Glomerular visceral epithelial cell (primary cell): ENCODE data around the gene CATSPERE.
A peak's percentile ranks its signal among the peaks of the same experiment; 100 is the strongest.
"Not testable (repeated sequence)": the region's sequence is repeated elsewhere in the genome, so short reads cannot be mapped to it uniquely, and the experiment has no call there.

Experiments used
- DNase-seq: peaks from one replicate; pipeline ENCODE4 v3.0.0-alpha.2; 2016; ENCODE audit errors: extremely low spot score

Gene CATSPERE

GRCh38 chr1:244449936-244450508 is 11.1 kb upstream of the CATSPERE start:
- DNase-seq, result no peak

DNA sequence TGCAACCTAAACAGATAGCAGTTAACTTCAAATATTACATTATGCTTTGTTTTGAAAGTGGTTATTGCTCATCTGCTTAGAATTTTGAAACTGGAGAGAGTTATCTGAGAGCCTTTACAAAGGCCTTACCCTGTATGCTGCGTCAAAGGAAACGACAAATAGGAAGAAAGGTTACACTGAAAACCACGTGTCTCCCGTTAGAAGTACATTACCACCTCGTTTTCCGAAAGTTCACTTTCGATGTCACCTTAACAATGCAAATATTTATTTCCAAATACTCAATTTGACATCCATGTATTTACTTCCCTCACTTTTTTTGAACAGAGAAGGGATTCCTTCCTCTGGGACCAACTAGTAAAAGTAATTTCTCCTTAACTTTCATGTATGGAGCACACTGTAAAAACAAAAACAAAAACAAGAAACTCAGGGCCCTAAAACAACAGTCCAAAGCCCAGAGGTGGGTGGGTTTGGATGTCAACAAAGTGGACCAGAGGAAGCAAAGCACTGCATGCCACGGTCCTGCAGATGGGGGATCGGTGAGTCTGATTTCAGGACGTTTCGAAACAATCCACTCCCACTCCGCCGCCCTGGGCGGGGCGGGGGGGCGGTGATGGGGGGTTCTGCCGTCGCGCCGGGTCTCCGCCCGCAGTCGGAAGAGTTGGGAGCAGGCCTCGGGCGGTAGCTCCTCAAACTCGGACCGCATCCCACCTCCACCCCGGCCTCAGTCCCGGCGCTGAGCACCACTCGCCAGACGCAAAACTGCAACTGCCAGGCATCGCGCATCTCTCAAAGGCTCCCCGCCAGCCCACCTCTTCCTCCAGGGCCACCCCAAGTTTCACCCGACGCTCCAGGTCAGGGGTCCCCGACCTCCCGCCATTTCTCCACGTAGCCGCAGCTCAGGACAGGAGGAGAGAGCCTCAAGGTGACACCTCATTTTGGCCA is 10.2 kb upstream of the CATSPERE start:
- DNase-seq, result peak; percentile 59

DNA sequence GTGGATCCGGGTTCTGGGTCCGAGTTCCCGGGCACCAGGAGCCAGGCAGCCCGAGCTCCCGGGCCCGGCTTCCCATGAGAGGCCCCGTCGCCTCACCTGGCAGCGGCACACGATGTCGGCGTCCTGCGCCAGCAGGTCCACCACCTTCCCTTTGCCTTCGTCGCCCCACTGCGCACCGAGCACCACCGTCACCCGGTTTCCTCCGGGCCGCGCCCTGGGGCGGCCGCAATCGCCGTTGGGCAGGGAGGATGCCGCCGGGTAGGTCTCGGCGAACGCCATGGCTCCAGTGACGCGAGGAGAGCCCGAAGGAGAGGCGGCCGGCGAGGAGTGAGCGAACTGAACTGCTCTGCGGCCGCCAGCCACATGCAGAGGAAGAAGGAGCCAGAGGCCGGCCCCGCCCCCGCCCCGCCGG is 9.5 kb upstream of the CATSPERE start, which contains the start of gene ADSS2:
ADSS2 (minus strand) TSS at position 371 of the 412 bp plus-strand sequence; CDS start at position 279, 92 bp downstream.
- no peak for DNase-seq

- DNase-seq, result peak; percentile 99
Observed at GRCh38 chr1:244451951-244452795, 8.9 kb upstream of the CATSPERE start.

DNA sequence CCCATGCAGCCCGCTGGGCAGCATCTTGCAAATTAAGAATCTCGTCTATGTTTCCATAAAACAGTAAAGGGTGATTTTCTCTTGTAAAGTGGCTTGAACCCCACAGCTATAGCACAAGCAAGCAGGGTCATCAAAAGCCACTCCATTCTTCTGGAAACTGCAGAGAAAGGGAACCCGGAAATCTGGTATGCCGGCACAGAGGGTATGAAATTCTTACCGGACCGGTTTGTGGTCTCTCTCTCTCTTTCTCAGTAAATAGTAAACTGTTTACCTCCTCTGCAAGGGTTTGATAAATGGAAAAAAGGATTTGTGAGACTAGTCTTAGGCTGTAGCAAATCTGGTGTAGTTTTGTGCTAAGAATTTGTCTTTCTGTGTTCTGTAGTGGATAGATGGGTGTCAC is 6.7 kb upstream of the CATSPERE start:
- no peak for DNase-seq

DNA sequence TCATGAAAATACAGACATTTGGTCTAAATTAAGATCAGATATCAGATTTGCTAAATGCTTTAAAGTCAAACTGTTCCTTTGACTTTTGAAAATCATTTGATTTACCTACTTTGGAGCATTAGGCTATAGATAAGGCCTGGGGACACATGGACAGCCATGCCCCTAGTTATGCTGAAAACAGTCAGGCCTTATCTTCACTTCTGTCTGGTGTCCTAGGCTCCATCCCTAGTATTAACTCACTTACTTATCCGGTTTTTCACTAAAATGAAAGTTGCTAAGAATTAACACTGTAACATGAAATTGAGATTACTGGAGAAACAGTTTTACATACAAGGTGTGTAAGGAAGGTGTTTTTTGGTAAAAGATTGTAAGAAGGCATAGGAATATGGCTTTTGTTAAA is 4.5 kb upstream of the CATSPERE start:
- no peak for DNase-seq

GRCh38 chr1:244458781-244459180 is 2.3 kb upstream of the CATSPERE start:
- DNase-seq, result no peak

- DNase-seq, result no peak
Observed at GRCh38 chr1:244460197-244460596, 876 bp upstream of the CATSPERE start.

- no peak for DNase-seq
Observed at GRCh38 chr1:244466724-244467123, 5.7 kb downstream of the CATSPERE start.

DNA sequence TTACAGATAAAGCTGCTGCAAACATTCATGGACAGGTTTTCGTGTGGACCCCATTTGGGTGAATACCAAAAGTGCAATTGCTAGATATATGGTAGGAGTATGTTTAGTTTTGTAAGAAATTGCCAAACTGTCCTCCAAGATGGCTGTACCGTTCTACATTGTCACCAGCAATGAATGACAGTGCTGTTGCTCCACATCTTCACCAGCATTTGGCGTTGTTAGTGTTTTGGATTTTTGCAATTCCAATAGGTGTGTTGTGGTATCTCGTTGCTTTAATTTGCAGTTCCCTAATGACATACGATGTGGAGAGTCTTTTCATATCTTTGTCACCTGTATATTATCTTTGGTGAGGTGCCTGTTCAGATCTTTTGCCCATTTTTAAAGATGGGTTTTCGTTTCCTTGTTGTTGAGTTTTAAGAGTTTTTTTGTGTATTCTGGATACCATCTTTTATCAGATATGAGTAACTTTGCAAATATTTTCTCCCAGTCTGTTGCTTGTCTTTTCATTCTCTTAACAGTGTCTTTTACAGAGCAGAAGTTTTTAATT is 12.1 kb downstream of the CATSPERE start:
- DNase-seq, result no peak

- DNase-seq, result not testable (repeated sequence)
Observed at GRCh38 chr1:244484971-244485370, 23.9 kb downstream of the CATSPERE start.

GRCh38 chr1:244494653-244495052 is 33.6 kb downstream of the CATSPERE start:
- no peak for DNase-seq

GRCh38 chr1:244496186-244496585 is 35.1 kb downstream of the CATSPERE start:
- no peak for DNase-seq

DNA sequence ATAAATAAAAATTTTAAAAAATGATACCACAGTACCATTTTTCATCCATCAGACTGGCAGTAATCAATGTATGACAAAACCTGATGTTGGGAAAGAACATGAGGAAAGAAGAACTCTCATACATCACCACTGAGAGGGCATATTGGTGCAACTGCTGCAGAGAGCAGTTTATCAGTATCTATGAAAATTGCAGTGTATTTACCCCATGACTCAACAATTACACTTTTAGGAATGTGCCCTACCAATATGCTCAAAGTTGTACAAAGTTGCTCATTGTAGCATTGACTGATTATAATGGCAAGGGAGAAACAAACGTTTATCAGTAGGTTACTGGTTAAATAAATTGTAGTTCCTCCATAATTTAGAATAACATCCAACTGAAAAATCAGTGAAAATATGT is 36.7 kb downstream of the CATSPERE start:
- DNase-seq, result no peak

DNA sequence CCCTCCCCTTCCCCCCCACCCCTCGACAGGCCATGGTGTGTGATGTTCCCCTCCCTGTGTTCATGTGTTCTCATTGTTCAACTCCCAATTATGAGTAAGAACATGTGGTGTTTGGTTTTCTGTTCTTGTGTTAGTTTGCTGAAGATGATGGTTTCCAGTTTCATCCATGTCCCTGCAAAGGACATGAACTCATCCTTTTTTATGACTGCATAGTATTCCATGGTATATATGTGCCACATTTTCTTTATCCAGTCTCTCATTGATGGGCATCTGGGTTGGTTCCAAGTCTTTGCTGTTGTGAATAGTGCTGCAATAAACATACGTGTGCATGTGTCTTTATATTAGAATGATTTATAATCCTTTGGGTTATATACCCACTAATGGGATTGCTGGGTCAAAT is 38.4 kb downstream of the CATSPERE start:
- DNase-seq, result not testable (repeated sequence)

DNA sequence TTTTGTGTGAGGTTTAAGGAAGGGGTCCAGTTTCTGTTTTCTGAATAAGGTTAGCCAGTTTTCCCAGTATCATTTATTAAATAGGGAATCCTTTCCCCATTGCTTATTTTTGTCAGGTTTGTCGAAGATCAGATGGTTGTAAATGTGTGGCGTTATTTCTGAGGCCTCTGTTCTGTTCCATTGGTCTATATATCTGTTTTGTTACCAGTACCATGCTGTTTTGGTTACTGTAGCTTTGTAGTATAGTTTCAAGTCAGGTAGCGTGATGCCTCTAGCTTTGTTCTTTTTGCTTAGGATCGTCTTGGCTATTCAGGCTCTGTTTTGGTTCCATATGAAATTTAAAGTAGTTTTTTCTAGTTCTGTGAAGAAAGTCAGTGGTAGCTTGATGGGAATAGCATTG is 39.4 kb downstream of the CATSPERE start:
- not testable (repeated sequence) for DNase-seq

GRCh38 chr1:244502630-244503029 is 41.6 kb downstream of the CATSPERE start:
- DNase-seq, result no peak

DNA sequence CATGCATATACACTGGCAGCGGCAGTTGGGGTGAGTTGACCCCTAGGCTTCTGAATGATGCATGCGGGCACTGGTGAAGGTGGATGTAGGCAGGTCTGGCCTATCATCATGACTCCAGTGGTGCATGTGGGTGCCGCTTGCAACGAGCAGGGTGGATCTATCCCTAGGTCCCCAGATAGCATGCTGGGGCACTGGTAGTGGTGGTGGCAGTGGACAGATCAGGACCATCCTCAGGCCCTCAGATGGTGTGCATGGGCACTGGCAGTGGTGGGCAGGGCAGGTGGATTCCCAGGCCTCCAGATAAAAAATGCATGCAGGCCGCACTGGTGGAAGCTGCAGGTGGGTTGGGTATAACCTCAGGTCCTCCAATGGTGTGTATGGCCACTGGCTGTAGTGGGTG is 52.4 kb downstream of the CATSPERE start:
- DNase-seq, result no peak

DNA sequence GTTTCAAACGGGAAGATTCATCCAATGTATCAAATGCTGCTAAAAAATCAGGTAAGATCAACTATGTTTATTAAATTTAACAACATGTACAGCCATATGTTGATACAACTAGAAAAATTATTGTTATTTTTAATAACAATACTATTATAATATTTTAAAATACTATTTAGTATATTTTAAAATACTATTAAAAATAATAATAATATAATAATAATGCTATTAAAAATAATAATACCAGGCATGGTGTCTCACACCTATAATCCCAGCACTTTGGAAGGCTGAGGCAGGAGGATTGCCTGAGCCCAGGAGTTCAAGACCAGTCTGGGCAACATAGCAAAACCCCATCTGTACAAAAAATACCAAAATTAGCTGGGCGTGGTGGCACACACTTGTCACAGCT is 54.6 kb downstream of the CATSPERE start:
- no peak for DNase-seq

GRCh38 chr1:244536316-244536715 is 75.2 kb downstream of the CATSPERE start:
- no peak for DNase-seq

GRCh38 chr1:244545511-244545910 is 84.4 kb downstream of the CATSPERE start:
- DNase-seq, result no peak

DNA sequence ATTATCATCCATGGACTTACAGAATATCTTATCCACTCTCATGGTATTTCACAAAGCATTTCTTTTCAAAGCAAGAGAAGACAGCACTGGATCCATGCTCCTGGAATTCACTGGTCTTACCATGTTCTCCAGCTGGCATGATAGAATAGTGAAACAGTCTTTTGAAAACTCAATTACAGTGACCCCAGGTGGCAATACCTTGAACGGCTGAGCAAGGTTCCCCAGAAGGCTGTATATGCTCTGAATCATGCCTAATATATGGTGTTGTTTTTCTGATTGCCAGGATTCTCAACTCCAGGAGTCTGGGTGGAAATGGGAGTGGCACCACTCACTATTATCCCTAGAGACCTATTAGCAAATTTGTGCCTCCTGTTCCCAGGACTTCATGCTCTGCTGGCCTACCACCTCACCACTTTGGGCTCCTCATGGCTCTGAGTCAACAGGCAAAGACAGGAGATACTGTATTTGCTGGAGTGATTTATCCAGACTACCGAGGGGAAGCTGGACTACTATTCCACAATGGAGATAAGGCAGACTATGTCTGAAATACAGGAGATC is 87.6 kb downstream of the CATSPERE start:
- DNase-seq, result no peak
